NCI-H510A (cell line): ENCODE results near the gene ERBB4.
"Not testable (repeated sequence)": the region's sequence is repeated elsewhere in the genome, so short reads cannot be mapped to it uniquely, and the experiment has no call there.

Experiments used
- DNase-seq: peaks from one replicate; lab custom pipeline; 2025; lab: John Stamatoyannopoulos, UW

The ERBB4 gene

GRCh38 chr2:212528106-212528856, 10.3 kb downstream of the ERBB4 start:
- no peak for DNase-seq

DNA sequence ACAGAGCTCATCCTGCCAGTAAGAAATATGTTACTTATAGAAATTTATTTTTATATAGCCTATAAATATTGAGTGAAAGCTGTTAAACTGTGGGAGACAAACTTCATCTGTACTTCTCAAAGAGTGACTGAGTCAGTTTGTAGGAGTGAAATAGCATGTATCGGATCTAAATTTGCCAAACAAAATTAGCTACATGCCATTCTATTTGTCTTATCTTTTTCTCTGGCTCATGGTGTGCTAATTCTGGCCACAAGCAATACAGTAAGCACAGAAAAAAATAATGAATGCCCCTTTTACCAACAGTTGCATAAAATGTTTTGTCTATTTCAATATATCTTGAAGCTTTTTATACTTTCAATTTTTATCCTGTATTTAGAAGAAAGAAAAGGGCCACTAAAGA, 12.5 kb downstream of the ERBB4 start:
- no peak for DNase-seq

GRCh38 chr2:212523756-212524155, 14.8 kb downstream of the ERBB4 start:
- DNase-seq, result no peak

- DNase-seq, result no peak
Observed at GRCh38 chr2:212520340-212520739, 18.3 kb downstream of the ERBB4 start.

GRCh38 chr2:212517693-212518092, 20.9 kb downstream of the ERBB4 start:
- no peak for DNase-seq

DNA sequence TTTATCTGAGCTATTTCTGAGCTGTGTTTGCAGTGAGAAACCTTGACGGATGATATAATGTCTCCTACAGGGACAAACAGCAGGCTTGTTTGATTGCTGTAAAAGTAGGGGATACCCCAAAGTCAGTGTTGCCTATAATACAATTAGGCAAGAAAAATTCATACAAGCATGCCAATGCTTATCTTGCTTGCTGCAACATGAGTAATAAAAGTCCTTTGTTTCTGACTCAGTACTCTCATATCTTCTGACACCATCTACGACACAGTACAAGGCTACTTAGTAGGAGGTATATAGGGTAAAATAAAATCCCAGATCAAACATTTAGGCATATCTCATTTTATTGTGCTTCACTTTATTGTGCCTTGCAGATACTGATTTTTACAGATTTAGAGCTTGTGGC, 33.0 kb downstream of the ERBB4 start:
- no peak for DNase-seq

GRCh38 chr2:212495046-212495445, 43.6 kb downstream of the ERBB4 start:
- no peak for DNase-seq

DNA sequence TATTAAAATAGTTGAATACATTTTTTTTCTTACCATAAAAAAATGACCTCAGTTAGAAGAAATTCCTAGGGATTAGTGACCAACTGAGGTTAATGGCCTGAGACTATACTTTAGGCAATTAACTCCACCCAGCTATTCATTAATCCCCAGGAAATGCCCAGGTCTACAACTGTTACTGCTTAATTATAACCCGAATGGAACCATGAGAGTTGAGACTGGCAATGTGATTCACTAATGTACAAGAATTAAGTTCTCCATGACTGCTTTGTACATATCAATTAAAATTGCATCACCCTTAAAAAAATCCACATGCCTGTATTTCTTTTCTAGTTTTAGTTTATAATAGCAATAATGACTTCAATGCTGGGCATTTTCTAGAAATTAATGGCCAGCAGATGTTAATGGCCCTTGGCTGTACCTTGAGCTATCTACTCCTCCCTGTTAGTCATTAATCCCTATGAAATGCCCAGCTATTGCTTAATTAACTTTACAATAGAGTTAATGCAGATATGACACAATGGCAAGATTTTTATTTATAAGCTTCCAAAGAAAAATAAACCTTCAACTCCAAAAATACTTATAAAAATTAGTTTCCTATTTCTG, 44.1 kb downstream of the ERBB4 start:
- DNase-seq, result no peak

DNA sequence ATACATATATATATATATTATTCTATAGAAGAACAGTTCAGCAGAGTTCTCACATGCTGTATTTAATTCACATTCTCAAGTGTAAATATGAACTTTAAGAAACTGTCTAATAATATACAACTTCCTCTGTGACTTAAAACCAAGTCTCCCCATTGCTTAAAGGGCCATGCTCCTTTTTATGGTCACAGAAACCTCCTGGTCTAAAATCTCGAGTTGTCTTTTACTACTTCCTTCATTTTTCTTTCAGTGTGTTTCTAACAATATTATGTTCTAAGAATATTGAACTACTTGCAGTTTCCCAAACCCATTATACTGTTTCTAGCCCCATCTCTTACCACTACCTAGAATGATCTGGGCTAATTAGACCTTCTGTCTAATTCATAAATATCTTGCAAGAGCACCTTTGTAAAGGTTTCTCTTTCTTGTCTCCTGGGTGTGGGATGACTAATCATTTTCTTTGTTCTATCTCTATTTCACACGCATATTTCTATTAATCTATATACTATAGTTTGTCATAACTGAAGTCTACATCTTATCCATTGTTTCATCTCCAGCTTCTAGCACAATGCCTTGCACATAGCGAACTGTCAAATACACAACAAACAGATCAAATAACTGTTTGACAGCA, 48.8 kb downstream of the ERBB4 start:
- DNase-seq, result no peak

DNA sequence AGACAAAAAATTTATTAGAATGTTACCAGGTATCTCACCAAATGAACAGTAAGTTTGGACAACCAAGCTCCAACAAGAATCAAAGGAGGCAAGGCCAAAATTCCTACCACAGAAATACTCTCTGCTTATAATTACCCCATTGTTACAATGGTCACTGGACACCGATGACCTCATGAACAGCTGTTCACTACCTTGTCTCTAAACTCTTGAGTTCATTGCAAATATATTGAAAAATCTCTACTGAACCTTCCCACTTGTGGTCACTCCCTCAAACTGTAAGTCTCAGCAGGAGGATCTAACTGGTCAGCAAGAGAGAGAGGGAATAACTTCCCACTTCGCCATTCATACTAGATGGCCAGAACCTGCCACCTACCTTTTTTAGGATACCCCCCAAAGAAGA, 50.0 kb downstream of the ERBB4 start:
- no peak for DNase-seq

- DNase-seq, result no peak
Observed at GRCh38 chr2:212484563-212485080, 54.0 kb downstream of the ERBB4 start.

- no peak for DNase-seq
Observed at GRCh38 chr2:212480447-212480846, 58.2 kb downstream of the ERBB4 start.

- no peak for DNase-seq
Observed at GRCh38 chr2:212477571-212477970, 61.0 kb downstream of the ERBB4 start.

- DNase-seq, result no peak
Observed at GRCh38 chr2:212473211-212473610, 65.4 kb downstream of the ERBB4 start.

GRCh38 chr2:212467551-212467950, 71.1 kb downstream of the ERBB4 start:
- DNase-seq, result not testable (repeated sequence)

- DNase-seq, result no peak
Observed at GRCh38 chr2:212465456-212465855, 73.1 kb downstream of the ERBB4 start.

DNA sequence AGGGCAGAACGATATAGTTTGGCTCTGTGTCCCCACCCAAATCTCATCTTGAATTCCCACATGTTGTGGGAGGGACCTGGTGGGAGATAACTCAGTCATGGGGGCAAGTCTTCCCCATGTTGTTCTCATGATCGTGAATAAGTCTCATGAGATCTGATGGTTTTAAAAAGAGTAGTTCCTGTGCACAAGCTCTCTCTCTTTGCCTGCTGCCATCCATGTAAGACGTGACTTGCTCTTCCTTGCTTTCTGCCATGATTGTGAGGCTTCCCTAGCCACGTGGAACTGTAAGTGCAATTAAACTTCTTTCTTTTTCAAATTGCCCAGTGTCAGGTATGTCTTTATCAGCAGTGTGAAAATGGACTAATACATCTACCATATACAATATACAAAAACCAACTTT, 76.9 kb downstream of the ERBB4 start:
- DNase-seq, result not testable (repeated sequence)

DNA sequence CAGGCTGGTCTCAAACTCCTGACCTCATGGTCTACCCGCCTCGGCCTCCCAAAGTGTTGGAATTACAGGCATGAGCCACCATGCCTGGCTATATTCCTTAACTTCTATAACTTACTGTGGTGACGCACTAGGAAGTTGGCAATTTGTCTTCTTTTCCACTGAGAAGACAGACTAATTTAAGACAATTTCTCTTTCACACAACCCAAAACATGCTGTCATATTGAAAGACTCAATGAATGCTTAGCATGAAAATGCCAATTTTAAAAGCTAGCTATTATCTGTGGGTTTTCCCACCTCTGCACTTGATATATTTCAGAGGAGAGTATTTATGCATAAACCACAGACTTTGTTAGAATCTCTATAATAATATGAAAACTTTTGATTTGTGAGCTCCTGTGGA, 84.5 kb downstream of the ERBB4 start:
- DNase-seq, result no peak

GRCh38 chr2:212451786-212452231, 86.8 kb downstream of the ERBB4 start:
- DNase-seq, result no peak

DNA sequence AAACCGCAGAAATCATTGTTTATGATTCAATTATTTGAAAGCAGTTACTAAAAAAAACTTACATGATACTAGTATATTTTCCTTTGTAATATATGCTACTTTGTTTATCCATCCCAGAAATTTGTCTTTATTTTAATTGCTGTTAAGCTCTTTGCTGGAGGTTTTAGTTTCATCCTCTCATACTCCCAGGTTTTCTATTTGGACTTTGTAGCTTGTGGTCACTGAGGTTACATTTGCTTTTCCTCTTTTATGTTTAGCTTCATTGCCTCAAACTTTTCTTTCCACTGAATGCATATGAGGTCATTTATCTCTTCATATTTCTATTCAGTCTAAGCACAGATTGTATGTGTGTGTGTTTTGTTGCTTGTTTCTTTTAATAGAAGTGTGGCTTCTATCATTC, 89.9 kb downstream of the ERBB4 start:
- no peak for DNase-seq

DNA sequence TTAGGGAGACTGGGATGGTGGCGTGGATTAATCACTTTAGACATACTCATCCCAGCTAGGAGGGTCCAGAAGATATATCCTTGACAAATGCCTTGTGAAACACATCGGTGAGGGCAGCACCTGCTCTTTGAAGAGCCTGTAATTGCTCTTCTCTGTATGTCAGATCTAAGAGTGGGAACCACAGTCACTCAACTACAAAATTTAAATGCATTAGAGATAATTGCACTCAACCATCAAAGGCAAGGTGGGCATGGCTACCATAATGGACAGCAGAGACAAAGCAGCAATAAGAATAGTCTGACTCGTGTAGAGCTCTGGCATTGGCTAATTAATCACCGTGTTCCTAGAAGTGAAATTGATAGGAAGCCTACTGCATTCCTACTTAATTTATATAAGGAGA, 96.8 kb downstream of the ERBB4 start:
- no peak for DNase-seq

DNA sequence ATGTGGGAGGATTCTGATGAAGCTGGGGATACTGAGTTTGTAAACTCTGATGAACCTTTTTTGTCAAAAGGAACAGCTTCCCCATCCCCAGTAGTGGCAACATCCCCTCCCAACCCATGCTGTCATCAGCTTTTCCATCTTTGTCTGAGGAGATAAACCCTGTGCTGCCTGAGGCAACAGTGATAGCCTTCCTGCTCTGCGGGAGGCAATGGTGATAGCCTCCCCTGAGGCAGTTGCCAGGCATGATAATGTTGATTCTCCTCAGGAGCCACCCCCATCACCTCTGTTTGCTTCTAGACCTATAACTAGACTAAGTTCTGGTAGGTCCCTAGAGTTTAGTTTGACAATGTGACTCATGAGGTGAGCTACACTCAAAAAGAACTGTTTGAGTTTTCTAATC, 97.5 kb downstream of the ERBB4 start:
- DNase-seq, result no peak
